GM12874 (cell line): ENCODE results near the gene FANCC.

Experiments used
- TF ChIP-seq, protein P1 (sequence below): IDR thresholded peaks from 2 replicates; pipeline ENCODE4 v1.5.1; 2011; ENCODE audit warnings: low read depth, mild to moderate bottlenecking, control low read depth, low read length, moderate library complexity; ENCODE audit not compliant: insufficient read depth

Gene FANCC

DNA sequence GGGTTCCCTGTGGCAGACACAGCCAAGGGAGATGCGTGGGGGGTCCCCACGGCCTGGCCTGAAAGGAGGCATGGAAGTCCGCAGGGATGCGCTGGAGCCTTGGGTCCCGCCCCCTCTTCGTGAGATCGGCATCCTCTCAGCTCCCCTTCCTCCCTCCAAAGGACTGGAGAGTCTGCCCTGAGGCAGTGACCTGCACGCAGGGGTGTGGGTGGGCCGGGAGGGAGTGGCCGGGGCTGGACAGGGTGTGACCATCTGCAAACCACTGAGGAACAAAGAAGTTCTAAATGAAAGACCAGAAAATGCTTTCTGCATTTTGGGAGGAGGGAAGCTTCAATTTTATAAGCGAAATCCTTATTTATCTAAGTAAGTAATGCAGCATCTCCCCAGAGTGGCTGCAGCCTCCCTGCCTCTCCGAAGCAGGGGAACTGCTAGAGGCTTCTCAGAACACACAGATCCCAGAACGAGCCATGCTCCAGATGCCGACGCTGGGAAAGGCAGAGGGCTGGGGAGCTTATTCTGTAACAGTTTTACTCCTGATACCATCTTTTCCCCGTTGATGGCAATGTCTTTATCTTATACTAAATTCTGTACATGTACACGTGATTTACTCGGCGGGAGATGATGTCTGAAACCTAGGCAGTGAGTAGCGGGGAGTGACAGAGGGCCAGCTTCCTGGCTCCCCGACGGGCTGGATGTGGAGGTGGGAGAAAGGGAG is 221.7 kb downstream of the FANCC start:
- TF ChIP-seq, protein P1, sequence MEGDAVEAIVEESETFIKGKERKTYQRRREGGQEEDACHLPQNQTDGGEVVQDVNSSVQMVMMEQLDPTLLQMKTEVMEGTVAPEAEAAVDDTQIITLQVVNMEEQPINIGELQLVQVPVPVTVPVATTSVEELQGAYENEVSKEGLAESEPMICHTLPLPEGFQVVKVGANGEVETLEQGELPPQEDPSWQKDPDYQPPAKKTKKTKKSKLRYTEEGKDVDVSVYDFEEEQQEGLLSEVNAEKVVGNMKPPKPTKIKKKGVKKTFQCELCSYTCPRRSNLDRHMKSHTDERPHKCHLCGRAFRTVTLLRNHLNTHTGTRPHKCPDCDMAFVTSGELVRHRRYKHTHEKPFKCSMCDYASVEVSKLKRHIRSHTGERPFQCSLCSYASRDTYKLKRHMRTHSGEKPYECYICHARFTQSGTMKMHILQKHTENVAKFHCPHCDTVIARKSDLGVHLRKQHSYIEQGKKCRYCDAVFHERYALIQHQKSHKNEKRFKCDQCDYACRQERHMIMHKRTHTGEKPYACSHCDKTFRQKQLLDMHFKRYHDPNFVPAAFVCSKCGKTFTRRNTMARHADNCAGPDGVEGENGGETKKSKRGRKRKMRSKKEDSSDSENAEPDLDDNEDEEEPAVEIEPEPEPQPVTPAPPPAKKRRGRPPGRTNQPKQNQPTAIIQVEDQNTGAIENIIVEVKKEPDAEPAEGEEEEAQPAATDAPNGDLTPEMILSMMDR: no peak

DNA sequence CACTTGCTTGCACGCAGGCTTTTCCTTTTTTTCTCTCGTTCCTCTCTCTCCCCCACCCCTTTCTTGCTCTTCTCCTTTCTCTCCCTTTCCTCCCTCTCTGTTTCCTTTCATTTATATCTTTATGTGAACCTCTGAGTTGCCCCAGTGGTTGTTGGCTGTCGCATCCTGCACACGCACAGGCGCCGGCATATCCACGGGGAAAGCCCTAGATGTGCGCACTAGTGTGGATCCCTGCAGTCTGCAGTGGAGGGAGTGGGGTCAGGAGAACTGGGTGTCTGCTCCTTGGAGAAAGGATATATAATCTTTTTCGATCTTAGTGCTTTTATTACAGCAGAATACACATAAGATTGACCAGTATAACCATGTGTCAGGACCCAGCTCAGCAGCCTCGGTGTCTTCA is 223.5 kb downstream of the FANCC start:
- TF ChIP-seq, protein P1: no peak

DNA sequence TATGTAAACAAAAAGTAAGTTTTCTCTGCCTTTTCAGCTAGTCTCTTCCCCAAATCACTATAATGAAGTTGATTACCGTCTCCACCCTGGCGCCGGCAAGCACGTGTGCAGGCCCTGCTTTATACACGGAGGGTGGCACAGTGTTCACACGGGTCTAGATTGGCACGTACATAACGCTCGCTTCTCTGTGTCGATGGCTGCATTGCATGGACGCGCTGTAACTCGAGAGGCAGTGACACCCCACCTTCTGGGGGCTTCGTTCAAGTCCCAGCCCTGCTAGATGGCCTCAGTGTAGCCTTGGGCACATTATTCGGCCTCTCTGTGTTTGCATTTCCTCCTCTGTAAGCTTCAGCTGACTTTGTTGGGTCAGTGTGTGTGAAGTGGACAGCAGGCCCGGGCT is 223.9 kb downstream of the FANCC start:
- TF ChIP-seq, protein P1: no peak

DNA sequence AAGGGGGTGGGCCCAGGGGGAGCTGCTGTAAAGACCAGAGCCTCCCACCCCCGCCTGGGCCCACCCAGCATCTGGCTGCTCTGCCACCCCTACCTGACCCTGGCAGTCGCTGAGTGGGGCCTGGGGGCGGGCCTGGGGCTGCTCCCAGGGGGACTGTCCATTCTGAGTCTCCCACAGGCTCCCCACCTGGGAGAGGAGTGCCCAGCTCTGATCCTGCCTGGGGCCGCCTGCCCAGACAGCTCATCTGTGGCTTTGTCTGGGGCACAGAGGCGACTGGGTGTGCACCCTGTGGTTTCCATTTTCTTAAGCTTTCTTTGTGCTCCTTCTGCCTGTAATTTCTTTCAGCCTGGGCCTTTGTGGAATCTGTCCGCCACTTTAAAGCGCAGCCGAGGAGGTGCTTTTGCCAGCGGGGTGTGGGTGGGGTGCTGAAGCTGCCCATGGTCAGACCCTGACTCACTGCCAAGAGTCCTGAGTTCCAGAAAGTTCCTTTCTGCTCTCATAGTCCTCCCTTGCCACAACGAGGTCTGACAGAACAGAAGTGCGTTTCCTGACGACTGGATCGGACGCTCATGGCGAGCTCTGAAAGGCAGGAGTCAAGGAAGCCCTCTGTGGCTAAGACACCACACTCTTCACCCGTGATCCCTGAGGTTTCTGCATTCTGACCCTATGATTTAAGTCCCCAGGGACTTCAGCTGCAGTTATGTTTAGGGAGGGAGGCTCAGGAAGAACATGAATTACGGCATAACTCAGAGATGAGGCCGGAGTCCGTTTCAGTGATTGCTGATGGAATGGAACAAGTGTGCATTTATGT is 225.0 kb downstream of the FANCC start:
- TF ChIP-seq, protein P1: no peak

DNA sequence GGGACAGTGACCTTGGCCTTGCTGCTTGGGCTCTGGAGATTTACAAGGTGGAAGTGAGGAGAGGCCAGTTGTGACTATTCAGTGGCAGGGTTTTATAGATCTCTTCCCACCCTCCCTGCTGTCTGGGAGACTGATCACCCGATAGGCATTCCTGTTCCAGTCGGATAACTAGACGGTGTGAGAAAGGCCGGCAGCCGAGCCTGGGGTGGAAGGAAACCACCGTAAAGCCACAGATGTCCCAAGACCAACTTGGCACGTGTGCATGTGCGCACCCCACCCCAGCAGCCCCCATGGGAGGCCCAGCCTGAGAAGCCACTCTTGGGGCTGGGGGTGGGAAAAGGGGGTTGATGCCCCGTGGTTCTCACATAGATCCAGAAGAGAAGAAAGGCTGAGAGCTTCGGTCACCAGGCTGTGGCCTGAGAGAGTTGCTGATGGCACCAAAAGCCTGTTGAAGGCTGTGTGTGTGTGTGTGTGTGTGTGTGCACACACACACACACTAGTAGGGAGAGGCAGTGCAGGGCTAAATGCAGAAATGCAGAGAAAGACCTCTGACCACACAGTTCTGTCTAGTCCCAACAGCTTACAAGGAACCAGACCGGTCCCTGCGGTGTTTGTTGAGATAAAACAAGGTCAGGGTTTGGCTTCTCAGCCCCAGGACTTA is 225.8 kb downstream of the FANCC start:
- TF ChIP-seq, protein P1: no peak

DNA sequence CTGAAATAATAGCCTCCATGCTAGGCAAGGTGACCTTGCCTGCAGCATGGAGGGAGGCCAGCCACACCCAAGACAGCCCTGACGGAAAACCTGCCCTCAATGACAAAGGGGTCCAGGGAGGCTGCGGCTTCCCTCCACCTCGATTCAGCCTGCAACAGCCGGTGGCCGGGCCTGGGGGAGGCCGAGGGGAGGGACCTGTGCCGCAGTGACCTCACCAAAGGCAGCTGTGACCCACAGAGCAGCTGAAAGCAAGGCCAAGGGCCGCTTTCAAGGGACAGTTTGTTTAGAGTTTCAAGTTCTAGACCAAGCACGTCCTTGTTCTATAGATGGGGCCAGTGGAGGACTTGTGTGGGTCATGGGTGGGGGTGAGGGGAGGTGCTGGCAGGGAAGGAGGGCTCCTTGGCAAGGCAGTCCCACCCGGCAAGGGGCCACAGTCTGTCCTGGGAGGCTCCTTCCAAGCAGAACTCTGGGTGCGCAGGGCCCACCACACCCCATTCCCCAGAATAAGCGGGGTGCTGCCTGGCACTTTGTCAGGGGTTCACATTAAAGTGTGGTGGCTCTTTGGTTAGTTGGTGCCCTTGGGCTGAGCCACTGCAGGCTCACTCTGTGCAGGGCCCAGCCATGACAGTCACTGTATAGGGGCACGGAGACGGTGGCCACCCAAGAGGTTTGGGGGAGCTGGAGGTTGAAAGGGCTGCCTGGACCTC is 226.5 kb downstream of the FANCC start:
- TF ChIP-seq, protein P1: no peak
